ENCODE results near the gene ENHO.

- no peak for TF ChIP-seq CTCF (IDR thresholded peaks at IDR 0.05)
- no peak for TF ChIP-seq POLR2A (IDR thresholded peaks at IDR 0.05)
Observed at GRCh38 chr9:34518896-34519295, 3.9 kb downstream of the ENHO start.
